Astrocyte (in vitro differentiated cells and primary cell): ENCODE data around the gene ARHGAP12. TPM values are rescaled to one million over a fixed set of nuclear protein-coding genes. Genes with fewer than 3 reads are reported as not detected.

Experiments
- DNase-seq: peaks from one replicate; pipeline ENCODE4 v3.0.0-alpha.2; 2010; ENCODE audit warnings: low read depth
- FAIRE-seq: peaks from 2 replicates; lab custom pipeline; 2011; peaks lifted over from hg19 to GRCh38; lab: Jason Lieb, UNC
- H2AFZ ChIP-seq: 2 replicates; pipeline ENCODE4 v1.6.0; 2012; ENCODE audit warnings: low read depth, low read length, inconsistent platforms
- H3K27ac ChIP-seq: 2 replicates; pipeline ENCODE4 v1.5.1; 2011; ENCODE audit warnings: low read depth, low read length, inconsistent platforms
- H3K27me3 ChIP-seq: 2 replicates; pipeline ENCODE4 v1.6.0; 2011; ENCODE audit warnings: low read length, inconsistent platforms; ENCODE audit not compliant: insufficient read depth
- H3K36me3 ChIP-seq: 2 replicates; pipeline ENCODE4 v1.5.1; 2011; ENCODE audit warnings: low read length, inconsistent platforms; ENCODE audit not compliant: insufficient read depth
- H3K4me1 ChIP-seq: 2 replicates; pipeline ENCODE4 v1.5.1; 2011; ENCODE audit warnings: low read length, inconsistent platforms; ENCODE audit not compliant: insufficient read depth
- H3K4me2 ChIP-seq: 2 replicates; pipeline ENCODE4 v1.6.0; 2012; ENCODE audit warnings: low read length, inconsistent platforms
- H3K4me3 ChIP-seq: 2 replicates; pipeline ENCODE4 v1.5.1; 2011; ENCODE audit warnings: low read depth, mild to moderate bottlenecking, low read length, inconsistent platforms; ENCODE audit not compliant: insufficient read depth
- H3K79me2 ChIP-seq: 2 replicates; pipeline ENCODE4 v1.6.0; 2012; ENCODE audit warnings: mild to moderate bottlenecking, low read length, inconsistent platforms; ENCODE audit not compliant: insufficient read depth
- H3K9ac ChIP-seq: 2 replicates; pipeline ENCODE4 v1.6.0; 2012; ENCODE audit warnings: mild to moderate bottlenecking, low read length, inconsistent platforms
- H3K9me3 ChIP-seq: 2 replicates; pipeline ENCODE4 v1.5.1; 2012; ENCODE audit warnings: low read depth, mild to moderate bottlenecking, low read length, inconsistent platforms; ENCODE audit not compliant: insufficient read depth
- H4K20me1 ChIP-seq: 2 replicates; pipeline ENCODE4 v1.6.0; 2012; ENCODE audit warnings: low read length, inconsistent platforms; ENCODE audit not compliant: insufficient read depth
- H3K27ac Mint-ChIP-seq: one replicate; pipeline ENCODE4 v1.8.0; 2021; ENCODE audit warnings: mild to moderate bottlenecking, mixed read lengths; ENCODE audit not compliant: unreplicated experiment
- H3K27me3 Mint-ChIP-seq: one replicate; pipeline ENCODE4 v1.8.0; 2021; ENCODE audit warnings: low read depth, mixed read lengths; ENCODE audit not compliant: unreplicated experiment
- H3K36me3 Mint-ChIP-seq: one replicate; pipeline ENCODE4 v1.8.0; 2021; ENCODE audit warnings: low read depth, mixed read lengths; ENCODE audit not compliant: unreplicated experiment
- H3K4me1 Mint-ChIP-seq: one replicate; pipeline ENCODE4 v1.8.0; 2021; ENCODE audit warnings: low read depth, mixed read lengths; ENCODE audit not compliant: unreplicated experiment
- H3K4me3 Mint-ChIP-seq: one replicate; pipeline ENCODE4 v1.8.0; 2021; ENCODE audit warnings: mild to moderate bottlenecking, moderate library complexity, mixed read lengths; ENCODE audit not compliant: unreplicated experiment
- H3K9me3 Mint-ChIP-seq: one replicate; pipeline ENCODE4 v1.8.0; 2021; ENCODE audit warnings: mild to moderate bottlenecking, mixed read lengths; ENCODE audit not compliant: unreplicated experiment
- CTCF ChIP-seq: IDR thresholded peaks from 2 replicates; pipeline ENCODE4 v1.5.1; 2011; ENCODE audit warnings: low read depth, mild to moderate bottlenecking, inconsistent platforms, low read length, moderate library complexity; ENCODE audit not compliant: insufficient read depth
- EZH2 ChIP-seq: IDR thresholded peaks from 2 replicates; pipeline ENCODE4 v1.6.1; 2012; ENCODE audit warnings: mild to moderate bottlenecking, low read length, inconsistent platforms; ENCODE audit not compliant: insufficient read depth
- total RNA-seq: library from RNA; stranded (reverse); gene quantifications from 2 replicates; pipeline ENCODE4 v1.2.1, GENCODE V29; 2021

The ARHGAP12 gene
- total RNA-seq, 1 donor from 2014 or later = 24.9 TPM

- no peaks in the 10 kb centered on the region for H3K27me3 Mint-ChIP-seq
- H3K9ac ChIP-seq = no peak overlapping the region
- H2AFZ ChIP-seq = no peak overlapping the region
- DNase-seq (no peak), FAIRE-seq (no peak)
- no peak overlapping the region for H3K27ac Mint-ChIP-seq
- no peaks in the 10 kb centered on the region for H3K36me3 ChIP-seq
- no peaks in the 10 kb centered on the region for H3K9me3 ChIP-seq
- no peak overlapping the region for H3K4me3 Mint-ChIP-seq
- TF ChIP-seq EZH2 (no peak), CTCF (no peak)
- H3K36me3 Mint-ChIP-seq = peaks cover 16% of the 10 kb centered on the region
- no peaks in the 10 kb centered on the region for H3K27me3 ChIP-seq
- peaks cover 11% of the 10 kb centered on the region for H3K9me3 Mint-ChIP-seq
- H3K4me1 Mint-ChIP-seq = peaks cover 4% of the 10 kb centered on the region
- no peaks in the 10 kb centered on the region for H3K79me2 ChIP-seq
- peaks cover 3% of the 10 kb centered on the region for H3K4me1 ChIP-seq
- H4K20me1 ChIP-seq = no peaks in the 10 kb centered on the region
- no peak overlapping the region for H3K4me2 ChIP-seq
- no peak overlapping the region for H3K4me3 ChIP-seq
- no peak overlapping the region for H3K27ac ChIP-seq
Observed at GRCh38 chr10:31954410-31955191, 26.0 kb upstream of the ARHGAP12 start.

GRCh38 chr10:31953480-31953879 is 24.8 kb upstream of the ARHGAP12 start:
- Histone ChIP-seq H3K9me3 (no peaks in the 10 kb centered on the region), H2AFZ (no peak overlapping the region), H3K27me3 (no peaks in the 10 kb centered on the region), H3K36me3 (no peaks in the 10 kb centered on the region), H3K4me3 (no peak overlapping the region), H3K27ac (no peak overlapping the region), H3K4me2 (no peak overlapping the region), H3K9ac (no peak overlapping the region), H3K79me2 (no peaks in the 10 kb centered on the region), H3K4me1 (peaks cover 3% of the 10 kb centered on the region), H4K20me1 (no peaks in the 10 kb centered on the region)
- Mint-ChIP-seq H3K36me3 (peaks cover 14% of the 10 kb centered on the region), H3K4me3 (no peak overlapping the region), H3K27me3 (no peaks in the 10 kb centered on the region), H3K9me3 (peaks cover 9% of the 10 kb centered on the region), H3K27ac (no peak overlapping the region), H3K4me1 (peaks cover 2% of the 10 kb centered on the region)
- no peak for TF ChIP-seq EZH2
- no peak for TF ChIP-seq CTCF
- FAIRE-seq (no peak), DNase-seq (no peak)

GRCh38 chr10:31953080-31953479 is 24.4 kb upstream of the ARHGAP12 start:
- H3K4me1 Mint-ChIP-seq = peaks cover 2% of the 10 kb centered on the region
- Histone ChIP-seq H3K36me3 (no peaks in the 10 kb centered on the region), H2AFZ (no peak overlapping the region), H3K4me3 (no peak overlapping the region), H3K9ac (no peak overlapping the region), H3K27me3 (no peaks in the 10 kb centered on the region), H3K4me2 (no peak overlapping the region), H3K27ac (no peak overlapping the region), H4K20me1 (no peaks in the 10 kb centered on the region), H3K4me1 (peaks cover 3% of the 10 kb centered on the region), H3K9me3 (no peaks in the 10 kb centered on the region), H3K79me2 (no peaks in the 10 kb centered on the region)
- no peak overlapping the region for H3K4me3 Mint-ChIP-seq
- TF ChIP-seq CTCF (no peak), EZH2 (no peak)
- no peak overlapping the region for H3K27ac Mint-ChIP-seq
- H3K9me3 Mint-ChIP-seq = peaks cover 9% of the 10 kb centered on the region
- no peaks in the 10 kb centered on the region for H3K27me3 Mint-ChIP-seq
- FAIRE-seq (no peak), DNase-seq (peak; percentile 46)
- peaks cover 14% of the 10 kb centered on the region for H3K36me3 Mint-ChIP-seq
